Endometrium (tissue), 2 donors: Measurements from ENCODE around the gene NKX3-2.

Source experiments
- FAIRE-seq: peaks from 2 replicates; lab custom pipeline; 2012; peaks lifted over from hg19 to GRCh38; lab: Jason Lieb, UNC
- donor health status: control.
- donor health status: control.

NKX3-2 gene

GRCh38 chr4:13498469-13498868 is 45.8 kb downstream of the NKX3-2 start:
- no peak for FAIRE-seq

GRCh38 chr4:13496605-13497004 is 47.7 kb downstream of the NKX3-2 start:
- FAIRE-seq, result no peak

- FAIRE-seq, result no peak
These were observed 48.6 kb downstream of the NKX3-2 start for GRCh38 chr4:13495753-13496152.

GRCh38 chr4:13493793-13494192 is 50.5 kb downstream of the NKX3-2 start:
- FAIRE-seq, result no peak

- FAIRE-seq, result no peak
These were observed 51.6 kb downstream of the NKX3-2 start for GRCh38 chr4:13492747-13493146.
